Measurements from ENCODE around the gene ALS2CL.

GRCh38 chr3:46676601-46677410 lies 16.7 kb downstream of the ALS2CL start:
- TF ChIP-seq CTCF (IDR thresholded peaks at IDR 0.05; ENCODE audit: insufficient read depth, low read depth, low read length) = no peak
- no peak for TF ChIP-seq EZH2 (IDR thresholded peaks at IDR 0.05; ENCODE audit: insufficient read depth, low read length)

Measured in astrocyte (in vitro differentiated cells and primary cell).